Adipocyte (in vitro differentiated cells): ENCODE measurements around the gene SAP130.

Experiments used
- DNase-seq: peaks from one replicate; pipeline ENCODE4 v3.0.0-alpha.2; 2015; ENCODE audit warnings: low read depth
- H3K27me3 ChIP-seq: replicated peaks from 2 replicates; pipeline ENCODE4 v1.7.0; 2013; ENCODE audit warnings: mild to moderate bottlenecking, low read length, moderate library complexity; ENCODE audit not compliant: control insufficient read depth, insufficient read depth
- H3K36me3 ChIP-seq: 2 replicates; pipeline ENCODE4 v1.7.0; 2013; ENCODE audit warnings: low read length, mild to moderate bottlenecking, moderate library complexity; ENCODE audit not compliant: control insufficient read depth, insufficient read depth, severe bottlenecking
- H3K4me1 ChIP-seq: 2 replicates; pipeline ENCODE4 v1.7.0; 2013; ENCODE audit warnings: mild to moderate bottlenecking, low read length, moderate library complexity; ENCODE audit not compliant: control insufficient read depth, insufficient read depth
- H3K4me3 ChIP-seq: 2 replicates; pipeline ENCODE4 v1.7.0; 2013; ENCODE audit warnings: mild to moderate bottlenecking, low read length, moderate library complexity
- H3K9ac ChIP-seq: 2 replicates; pipeline ENCODE4 v1.7.0; 2013; ENCODE audit warnings: mild to moderate bottlenecking, low read length, moderate library complexity
- H3K9me3 ChIP-seq: 2 replicates; pipeline ENCODE4 v1.7.0; 2013; ENCODE audit warnings: mild to moderate bottlenecking, low read length, moderate library complexity; ENCODE audit not compliant: control insufficient read depth

The SAP130 gene

DNA sequence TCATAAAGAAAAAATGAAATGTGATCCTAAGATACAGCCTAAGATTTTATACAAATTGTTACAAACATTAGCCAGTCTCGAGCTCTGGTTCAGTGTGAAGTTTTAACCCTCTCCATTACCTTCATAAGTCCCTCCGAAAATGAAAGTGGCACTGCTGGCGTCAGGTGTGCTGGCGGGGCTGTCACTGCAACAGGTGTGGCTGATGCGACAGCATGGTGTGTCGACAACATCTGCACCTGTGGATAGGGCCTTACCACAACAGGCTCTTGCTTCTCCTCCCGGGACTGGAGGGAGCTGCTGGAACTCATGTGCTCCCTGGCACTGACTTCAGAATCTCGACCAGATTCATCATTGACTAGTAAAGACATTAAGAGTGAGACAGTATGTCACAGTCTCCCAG lies 10.3 kb downstream of the SAP130 start:
- no peak for DNase-seq
- Histone ChIP-seq H3K4me1 (no peaks in the 10 kb centered on the region), H3K36me3 (peaks cover 52% of the 10 kb centered on the region), H3K4me3 (no peak overlapping the region), H3K9me3 (no peaks in the 10 kb centered on the region), H3K9ac (no peak overlapping the region), H3K27me3 (no peaks in the 10 kb centered on the region)

DNA sequence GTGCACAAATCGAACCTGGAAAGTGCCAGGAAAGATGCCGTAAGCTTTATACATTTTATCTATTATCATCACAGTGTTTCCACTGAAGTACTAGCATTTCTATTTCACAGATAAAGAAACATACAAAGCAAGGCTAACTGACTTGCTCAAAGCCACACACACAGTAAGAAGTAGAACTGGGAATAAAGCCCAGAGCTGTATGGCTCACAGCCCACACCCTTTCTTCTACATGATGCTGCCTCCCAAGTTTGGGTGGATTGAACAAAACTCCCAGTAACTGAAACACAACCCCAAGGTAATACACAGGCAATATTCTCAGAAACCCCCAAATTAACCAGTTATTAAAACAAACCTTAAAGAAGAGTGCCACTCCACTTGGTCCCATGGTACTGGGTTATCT lies 11.2 kb downstream of the SAP130 start:
- peaks cover 54% of the 10 kb centered on the region for H3K36me3 ChIP-seq
- H3K4me3 ChIP-seq = no peak overlapping the region
- H3K27me3 ChIP-seq = no peaks in the 10 kb centered on the region
- no peaks in the 10 kb centered on the region for H3K4me1 ChIP-seq
- DNase-seq = no peak
- no peak overlapping the region for H3K9ac ChIP-seq
- no peaks in the 10 kb centered on the region for H3K9me3 ChIP-seq

DNA sequence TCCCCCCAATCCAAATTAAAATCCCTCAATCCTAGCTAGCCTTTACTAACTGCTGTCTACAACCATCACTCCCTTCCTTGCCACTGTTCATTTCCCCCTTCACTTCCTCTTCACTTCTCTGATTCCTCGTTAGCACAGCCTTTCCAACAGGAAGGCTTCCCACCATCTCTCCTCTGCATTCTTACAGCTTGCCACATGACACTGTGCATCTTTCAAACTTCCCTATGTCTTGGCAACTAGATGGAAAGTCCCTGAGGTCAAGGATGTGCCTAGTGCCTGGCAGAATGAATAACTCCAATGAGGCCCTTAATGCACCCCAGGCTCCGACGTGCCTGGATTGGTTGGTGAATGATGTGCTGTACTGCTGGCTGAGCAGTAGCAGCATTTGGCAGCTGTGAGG lies 15.2 kb downstream of the SAP130 start:
- peaks cover 91% of the 10 kb centered on the region for H3K36me3 ChIP-seq
- no peak overlapping the region for H3K4me3 ChIP-seq
- H3K4me1 ChIP-seq = no peaks in the 10 kb centered on the region
- H3K9me3 ChIP-seq = no peaks in the 10 kb centered on the region
- H3K27me3 ChIP-seq = no peaks in the 10 kb centered on the region
- H3K9ac ChIP-seq = no peak overlapping the region
- no peak for DNase-seq

DNA sequence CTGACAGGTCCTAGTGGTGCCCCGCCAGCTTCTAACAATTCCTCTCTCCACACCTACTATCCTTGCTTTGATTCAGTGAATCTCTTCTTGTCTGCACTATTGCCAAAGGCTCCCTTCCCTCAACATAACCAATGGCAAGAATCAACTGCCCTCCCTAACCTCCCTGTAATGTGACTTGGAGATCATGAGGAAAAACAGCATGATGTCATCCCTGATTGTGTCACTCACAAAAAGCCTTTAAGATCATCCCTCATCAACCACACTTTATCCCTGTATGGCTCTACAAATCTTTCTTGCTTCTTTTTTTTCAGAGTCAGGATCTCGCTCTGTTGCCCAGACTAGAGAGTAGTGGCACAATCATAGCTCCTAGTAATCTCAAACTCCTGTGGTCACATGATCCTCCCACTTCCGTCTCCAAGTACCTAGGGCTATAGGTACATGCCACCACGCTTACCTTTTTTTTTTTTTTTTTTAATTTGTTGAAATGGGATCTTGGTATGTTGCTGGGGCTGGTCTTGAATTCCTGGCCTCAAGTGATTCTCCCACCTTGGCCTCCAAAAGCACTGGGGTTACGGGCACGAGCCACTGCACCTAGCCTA lies 19.7 kb downstream of the SAP130 start:
- DNase-seq = no peak
- Histone ChIP-seq H3K36me3 (peaks cover 87% of the 10 kb centered on the region), H3K4me1 (no peaks in the 10 kb centered on the region), H3K4me3 (no peak overlapping the region), H3K9me3 (no peaks in the 10 kb centered on the region), H3K9ac (no peak overlapping the region), H3K27me3 (no peaks in the 10 kb centered on the region)

DNA sequence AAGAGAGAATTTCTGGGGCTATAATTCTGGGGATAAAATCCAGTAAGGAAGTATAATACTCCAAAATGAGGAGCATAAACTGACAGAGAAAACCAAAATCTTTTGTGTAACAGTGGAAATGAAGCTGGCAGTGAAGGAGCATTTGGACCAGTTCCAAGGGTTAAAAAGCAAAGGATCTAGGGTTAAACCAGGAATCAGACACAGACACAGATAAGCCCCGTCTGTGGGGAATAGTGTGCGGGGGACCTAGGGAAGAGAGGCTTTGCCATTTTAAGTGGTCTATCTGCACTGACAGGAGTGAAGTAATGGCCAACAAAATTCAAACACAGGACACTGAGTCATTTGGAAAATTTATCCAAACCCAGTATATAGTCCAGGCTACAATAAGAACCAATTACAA lies 23.4 kb downstream of the SAP130 start:
- H3K9ac ChIP-seq = no peak overlapping the region
- DNase-seq = no peak
- no peaks in the 10 kb centered on the region for H3K4me1 ChIP-seq
- H3K27me3 ChIP-seq = no peaks in the 10 kb centered on the region
- no peak overlapping the region for H3K4me3 ChIP-seq
- H3K36me3 ChIP-seq = peaks cover 81% of the 10 kb centered on the region
- no peaks in the 10 kb centered on the region for H3K9me3 ChIP-seq

DNA sequence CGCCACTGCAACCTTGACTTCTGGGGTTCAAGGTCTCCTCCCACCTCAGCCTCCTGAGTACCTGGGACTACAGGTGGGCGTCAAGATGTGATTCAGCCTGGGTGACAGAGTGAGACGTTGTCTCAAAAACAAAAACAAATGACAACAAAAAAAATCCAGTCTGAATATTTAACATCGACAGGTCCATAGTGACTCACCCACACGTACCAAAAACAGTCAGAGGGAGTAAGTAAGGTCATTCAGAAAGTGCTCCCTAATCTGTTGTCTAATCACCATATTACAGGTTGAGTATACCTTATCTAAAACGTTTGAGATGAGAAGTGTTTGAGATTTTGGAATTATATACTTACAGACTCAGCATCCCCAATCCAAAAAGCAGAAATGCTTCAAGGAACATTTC lies 24.4 kb downstream of the SAP130 start:
- Histone ChIP-seq H3K27me3 (no peaks in the 10 kb centered on the region), H3K9ac (no peak overlapping the region), H3K4me1 (no peaks in the 10 kb centered on the region), H3K36me3 (peaks cover 81% of the 10 kb centered on the region), H3K9me3 (no peaks in the 10 kb centered on the region), H3K4me3 (no peak overlapping the region)
- DNase-seq = no peak

DNA sequence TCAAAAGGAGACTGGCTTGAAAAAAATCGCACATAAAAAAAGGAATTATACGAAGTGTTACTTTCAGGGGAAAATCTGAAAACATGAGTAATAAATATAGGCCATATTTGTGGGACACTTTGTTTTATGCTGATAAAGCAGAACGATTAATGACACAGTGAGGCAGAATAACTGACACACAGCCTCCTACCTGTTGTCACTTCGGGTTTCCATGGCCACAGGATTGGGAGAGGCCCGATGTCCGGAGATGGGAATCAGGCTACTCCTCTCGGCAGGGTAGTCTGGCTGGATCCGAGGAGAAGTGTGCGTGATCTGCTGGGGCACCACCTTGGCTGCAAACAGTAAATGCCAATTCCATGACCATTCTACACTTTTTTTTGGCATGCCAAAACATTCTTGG lies 31.7 kb downstream of the SAP130 start:
- H3K36me3 ChIP-seq = peaks cover 79% of the 10 kb centered on the region
- no peak for DNase-seq
- H3K27me3 ChIP-seq = no peaks in the 10 kb centered on the region
- no peak overlapping the region for H3K9ac ChIP-seq
- no peak overlapping the region for H3K4me3 ChIP-seq
- no peaks in the 10 kb centered on the region for H3K9me3 ChIP-seq
- H3K4me1 ChIP-seq = no peaks in the 10 kb centered on the region

DNA sequence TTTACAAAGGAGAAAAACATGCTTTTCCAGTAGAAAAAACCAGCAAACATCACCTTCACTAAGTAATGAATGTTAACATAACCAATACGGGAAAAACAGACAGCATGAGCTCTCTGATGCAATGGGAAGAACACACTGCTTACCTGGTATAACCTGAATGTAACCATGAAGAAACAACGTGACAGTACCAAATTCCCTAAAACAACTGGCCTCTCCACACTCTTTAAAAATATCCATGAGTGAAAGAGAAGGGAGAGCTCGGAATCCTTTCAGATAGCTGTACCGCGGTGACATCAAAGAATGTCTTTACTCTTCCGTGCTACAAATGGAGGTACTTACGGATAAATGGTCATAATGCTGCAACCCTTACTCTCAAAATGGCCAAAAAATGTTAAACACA lies 32.1 kb downstream of the SAP130 start:
- no peak for DNase-seq
- no peaks in the 10 kb centered on the region for H3K27me3 ChIP-seq
- no peak overlapping the region for H3K9ac ChIP-seq
- no peaks in the 10 kb centered on the region for H3K4me1 ChIP-seq
- H3K4me3 ChIP-seq = no peak overlapping the region
- peaks cover 74% of the 10 kb centered on the region for H3K36me3 ChIP-seq
- no peaks in the 10 kb centered on the region for H3K9me3 ChIP-seq

DNA sequence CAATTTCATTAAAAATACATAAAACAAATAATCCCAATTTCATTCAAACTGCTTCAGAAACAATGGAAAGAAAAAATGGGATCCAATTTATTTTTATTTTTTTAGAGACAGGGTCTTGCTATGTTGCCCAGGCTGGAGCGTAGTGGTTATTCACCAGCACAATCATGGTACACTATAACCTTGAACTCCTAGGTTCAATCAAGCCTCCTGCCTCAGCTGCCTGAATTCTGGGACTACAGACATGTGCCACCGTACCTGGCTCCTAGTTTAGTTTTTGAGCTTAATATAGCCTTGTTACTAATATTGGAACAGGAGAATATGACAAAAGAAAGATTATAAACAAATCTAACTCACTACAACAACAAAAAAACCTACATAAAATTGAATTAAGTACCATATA lies 34.2 kb downstream of the SAP130 start:
- Histone ChIP-seq H3K4me3 (no peak overlapping the region), H3K36me3 (peaks cover 66% of the 10 kb centered on the region), H3K27me3 (no peaks in the 10 kb centered on the region), H3K4me1 (no peaks in the 10 kb centered on the region), H3K9me3 (no peaks in the 10 kb centered on the region), H3K9ac (no peak overlapping the region)
- DNase-seq = no peak

DNA sequence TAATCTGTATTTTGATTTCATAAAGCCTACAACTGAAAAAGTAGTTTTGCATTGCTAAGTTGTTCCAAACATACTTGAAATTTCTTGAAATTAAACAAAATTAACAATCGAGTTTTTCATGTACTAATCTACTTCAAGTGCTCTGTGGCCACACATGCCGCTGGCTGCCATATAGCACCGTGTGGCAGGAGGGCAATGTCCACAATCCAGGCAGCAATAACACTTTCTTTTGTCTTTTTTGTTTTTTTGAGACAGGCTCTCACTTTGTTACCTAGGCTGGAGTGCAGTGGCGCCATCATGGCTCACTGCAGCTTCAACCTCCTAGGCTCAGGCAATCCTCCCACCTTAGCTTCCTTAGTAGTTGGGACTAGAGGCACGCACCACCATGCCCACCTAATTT lies 36.1 kb downstream of the SAP130 start:
- H3K36me3 ChIP-seq = peaks cover 67% of the 10 kb centered on the region
- H3K4me3 ChIP-seq = no peak overlapping the region
- no peaks in the 10 kb centered on the region for H3K27me3 ChIP-seq
- no peak for DNase-seq
- H3K9me3 ChIP-seq = no peaks in the 10 kb centered on the region
- H3K9ac ChIP-seq = no peak overlapping the region
- H3K4me1 ChIP-seq = no peaks in the 10 kb centered on the region

DNA sequence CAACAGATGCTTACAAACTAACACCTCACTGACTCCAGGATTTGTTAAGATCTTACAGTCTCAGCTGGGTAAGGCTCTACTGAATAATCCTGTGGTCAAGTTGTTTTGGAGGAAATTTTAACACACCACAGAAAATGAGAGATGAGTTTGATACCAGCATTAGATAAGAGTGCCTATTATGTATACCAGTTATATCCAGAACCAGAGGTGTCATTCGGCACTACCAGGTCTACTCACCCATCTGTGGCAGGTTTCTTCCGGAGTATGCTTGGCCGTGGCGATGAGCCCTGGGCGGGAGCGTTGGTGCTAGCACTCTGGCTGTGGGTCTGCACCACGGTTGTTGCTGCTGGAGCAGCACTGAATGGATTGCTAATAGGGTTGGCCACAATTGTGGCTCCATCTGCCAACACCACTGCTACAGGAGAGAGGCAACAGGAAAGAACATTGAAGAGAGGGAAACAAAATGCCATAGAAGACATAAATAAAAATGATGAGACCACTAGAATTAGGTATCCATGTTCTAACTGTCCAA lies 41.2 kb downstream of the SAP130 start:
- no peak overlapping the region for H3K9ac ChIP-seq
- H3K9me3 ChIP-seq = no peaks in the 10 kb centered on the region
- peaks cover 73% of the 10 kb centered on the region for H3K36me3 ChIP-seq
- H3K4me1 ChIP-seq = no peaks in the 10 kb centered on the region
- no peaks in the 10 kb centered on the region for H3K27me3 ChIP-seq
- H3K4me3 ChIP-seq = no peak overlapping the region
- DNase-seq = no peak

DNA sequence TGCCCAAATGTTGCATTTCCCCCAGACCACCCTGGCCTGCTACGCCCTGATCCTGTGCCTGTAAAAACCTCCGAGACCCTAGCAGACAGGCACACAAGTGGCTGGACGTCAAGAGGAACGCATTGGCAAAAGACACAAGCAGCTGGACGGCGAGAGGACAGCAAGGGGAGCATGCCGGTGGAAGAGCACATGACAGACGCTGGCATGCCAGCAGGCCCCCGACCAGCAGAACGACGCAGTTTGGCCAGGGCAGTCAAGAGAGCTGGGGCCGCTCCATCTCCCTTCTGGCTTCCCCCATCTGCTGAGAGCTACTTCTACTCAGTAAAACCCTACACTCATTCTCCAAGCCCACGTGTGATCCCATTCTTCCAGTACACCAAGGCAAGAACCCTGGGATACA lies 42.1 kb downstream of the SAP130 start:
- no peak overlapping the region for H3K4me3 ChIP-seq
- no peaks in the 10 kb centered on the region for H3K4me1 ChIP-seq
- H3K9ac ChIP-seq = no peak overlapping the region
- H3K27me3 ChIP-seq = no peaks in the 10 kb centered on the region
- H3K9me3 ChIP-seq = no peaks in the 10 kb centered on the region
- peaks cover 73% of the 10 kb centered on the region for H3K36me3 ChIP-seq
- DNase-seq = no peak
